HL-60 (cell line): ENCODE measurements around the gene DENND4C.

Experiments used
- POLR2AphosphoS5 ChIP-seq: IDR thresholded peaks from 2 replicates; pipeline ENCODE4 v1.6.1; 2012; ENCODE audit warnings: low read depth
- REST ChIP-seq: IDR thresholded peaks from 2 replicates; pipeline ENCODE4 v1.6.1; 2012; ENCODE audit warnings: low read depth; ENCODE audit not compliant: insufficient replicate concordance
- SPI1 ChIP-seq: IDR thresholded peaks from 2 replicates; pipeline ENCODE4 v1.6.1; 2012; ENCODE audit warnings: low read depth, mild to moderate bottlenecking, borderline replicate concordance
- TF ChIP-seq, protein P1 (sequence below): IDR thresholded peaks from one replicate; pipeline ENCODE4 v1.5.1; 2011; ENCODE audit warnings: low read length, control low read depth, inconsistent platforms; ENCODE audit not compliant: insufficient read depth

GRCh38 chr9:19247420-19247819, 16.9 kb downstream of the DENND4C start:
- TF ChIP-seq, protein P1, sequence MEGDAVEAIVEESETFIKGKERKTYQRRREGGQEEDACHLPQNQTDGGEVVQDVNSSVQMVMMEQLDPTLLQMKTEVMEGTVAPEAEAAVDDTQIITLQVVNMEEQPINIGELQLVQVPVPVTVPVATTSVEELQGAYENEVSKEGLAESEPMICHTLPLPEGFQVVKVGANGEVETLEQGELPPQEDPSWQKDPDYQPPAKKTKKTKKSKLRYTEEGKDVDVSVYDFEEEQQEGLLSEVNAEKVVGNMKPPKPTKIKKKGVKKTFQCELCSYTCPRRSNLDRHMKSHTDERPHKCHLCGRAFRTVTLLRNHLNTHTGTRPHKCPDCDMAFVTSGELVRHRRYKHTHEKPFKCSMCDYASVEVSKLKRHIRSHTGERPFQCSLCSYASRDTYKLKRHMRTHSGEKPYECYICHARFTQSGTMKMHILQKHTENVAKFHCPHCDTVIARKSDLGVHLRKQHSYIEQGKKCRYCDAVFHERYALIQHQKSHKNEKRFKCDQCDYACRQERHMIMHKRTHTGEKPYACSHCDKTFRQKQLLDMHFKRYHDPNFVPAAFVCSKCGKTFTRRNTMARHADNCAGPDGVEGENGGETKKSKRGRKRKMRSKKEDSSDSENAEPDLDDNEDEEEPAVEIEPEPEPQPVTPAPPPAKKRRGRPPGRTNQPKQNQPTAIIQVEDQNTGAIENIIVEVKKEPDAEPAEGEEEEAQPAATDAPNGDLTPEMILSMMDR, result no peak
- TF ChIP-seq POLR2AphosphoS5 (no peak), SPI1 (no peak), REST (no peak)
